ENCODE results near the gene GALNT13.

Gene GALNT13

GRCh38 chr2:154189953-154190352 lies 318.2 kb downstream of the GALNT13 start:
- no peak overlapping the region for H3K4me3 Mint-ChIP-seq
- intact Hi-C loops (cut with micrococcal nuclease), result no loop called here
- no peak overlapping the region for H3K27ac Mint-ChIP-seq
- no peaks in the 10 kb centered on the region for H3K4me1 Mint-ChIP-seq (ENCODE audit: low read depth)
- H3K9me3 Mint-ChIP-seq, result peaks cover 26% of the 10 kb centered on the region
- H3K27me3 Mint-ChIP-seq, result no peaks in the 10 kb centered on the region
- no peaks in the 10 kb centered on the region for H3K36me3 Mint-ChIP-seq (ENCODE audit: low read depth)

- H3K4me3 Mint-ChIP-seq, result no peak overlapping the region
- no peaks in the 10 kb centered on the region for H3K27me3 Mint-ChIP-seq
- H3K36me3 Mint-ChIP-seq (ENCODE audit: low read depth), result no peaks in the 10 kb centered on the region
- H3K27ac Mint-ChIP-seq, result no peak overlapping the region
- intact Hi-C loops (cut with micrococcal nuclease), result no loop called here
- peaks cover 11% of the 10 kb centered on the region for H3K9me3 Mint-ChIP-seq
- no peaks in the 10 kb centered on the region for H3K4me1 Mint-ChIP-seq (ENCODE audit: low read depth)
Measured at GRCh38 chr2:154193246-154193645, 321.5 kb downstream of the GALNT13 start.

GRCh38 chr2:154194909-154195643 lies 323.4 kb downstream of the GALNT13 start:
- Mint-ChIP-seq H3K36me3 (ENCODE audit: low read depth) (no peaks in the 10 kb centered on the region), H3K27me3 (no peaks in the 10 kb centered on the region), H3K4me1 (ENCODE audit: low read depth) (no peaks in the 10 kb centered on the region), H3K9me3 (peaks cover 11% of the 10 kb centered on the region), H3K4me3 (no peak overlapping the region), H3K27ac (no peak overlapping the region)
- intact Hi-C loops (cut with micrococcal nuclease), result no loop called here

- no peaks in the 10 kb centered on the region for H3K27me3 Mint-ChIP-seq
- H3K9me3 Mint-ChIP-seq, result peaks cover 11% of the 10 kb centered on the region
- H3K4me1 Mint-ChIP-seq (ENCODE audit: low read depth), result no peaks in the 10 kb centered on the region
- no peak overlapping the region for H3K27ac Mint-ChIP-seq
- no peak overlapping the region for H3K4me3 Mint-ChIP-seq
- intact Hi-C loops (cut with micrococcal nuclease), result no loop called here
- H3K36me3 Mint-ChIP-seq (ENCODE audit: low read depth), result no peaks in the 10 kb centered on the region
Measured at GRCh38 chr2:154195644-154196195, 324.0 kb downstream of the GALNT13 start.

GRCh38 chr2:154198866-154199265 lies 327.1 kb downstream of the GALNT13 start:
- intact Hi-C loops (cut with micrococcal nuclease), result no loop called here
- no peaks in the 10 kb centered on the region for H3K36me3 Mint-ChIP-seq (ENCODE audit: low read depth)
- no peaks in the 10 kb centered on the region for H3K27me3 Mint-ChIP-seq
- no peak overlapping the region for H3K27ac Mint-ChIP-seq
- no peaks in the 10 kb centered on the region for H3K4me1 Mint-ChIP-seq (ENCODE audit: low read depth)
- H3K4me3 Mint-ChIP-seq, result no peak overlapping the region
- no peaks in the 10 kb centered on the region for H3K9me3 Mint-ChIP-seq

GRCh38 chr2:154203206-154203605 lies 331.5 kb downstream of the GALNT13 start:
- no peaks in the 10 kb centered on the region for H3K27me3 Mint-ChIP-seq
- H3K27ac Mint-ChIP-seq, result no peak overlapping the region
- intact Hi-C loops (cut with micrococcal nuclease), result no loop called here
- no peaks in the 10 kb centered on the region for H3K4me1 Mint-ChIP-seq (ENCODE audit: low read depth)
- no peak overlapping the region for H3K4me3 Mint-ChIP-seq
- no peaks in the 10 kb centered on the region for H3K36me3 Mint-ChIP-seq (ENCODE audit: low read depth)
- no peaks in the 10 kb centered on the region for H3K9me3 Mint-ChIP-seq

- no peaks in the 10 kb centered on the region for H3K4me1 Mint-ChIP-seq (ENCODE audit: low read depth)
- H3K36me3 Mint-ChIP-seq (ENCODE audit: low read depth), result no peaks in the 10 kb centered on the region
- H3K9me3 Mint-ChIP-seq, result no peaks in the 10 kb centered on the region
- no peak overlapping the region for H3K4me3 Mint-ChIP-seq
- H3K27ac Mint-ChIP-seq, result no peak overlapping the region
- no peaks in the 10 kb centered on the region for H3K27me3 Mint-ChIP-seq
- intact Hi-C loops (cut with micrococcal nuclease), result no loop called here
Measured at GRCh38 chr2:154203902-154204301, 332.2 kb downstream of the GALNT13 start.

GRCh38 chr2:154207288-154208047 lies 335.7 kb downstream of the GALNT13 start:
- H3K4me1 Mint-ChIP-seq (ENCODE audit: low read depth), result no peaks in the 10 kb centered on the region
- intact Hi-C loops (cut with micrococcal nuclease), result no loop called here
- H3K27ac Mint-ChIP-seq, result no peak overlapping the region
- H3K36me3 Mint-ChIP-seq (ENCODE audit: low read depth), result no peaks in the 10 kb centered on the region
- no peaks in the 10 kb centered on the region for H3K27me3 Mint-ChIP-seq
- peaks cover 12% of the 10 kb centered on the region for H3K9me3 Mint-ChIP-seq
- no peak overlapping the region for H3K4me3 Mint-ChIP-seq

- intact Hi-C loops (cut with micrococcal nuclease), result no loop called here
- Mint-ChIP-seq H3K36me3 (ENCODE audit: low read depth) (no peaks in the 10 kb centered on the region), H3K9me3 (peaks cover 7% of the 10 kb centered on the region), H3K4me3 (no peak overlapping the region), H3K27ac (no peak overlapping the region), H3K4me1 (ENCODE audit: low read depth) (peaks cover 5% of the 10 kb centered on the region), H3K27me3 (no peaks in the 10 kb centered on the region)
Measured at GRCh38 chr2:154223726-154224125, 352.0 kb downstream of the GALNT13 start.

GRCh38 chr2:154226931-154227330 lies 355.2 kb downstream of the GALNT13 start:
- H3K9me3 Mint-ChIP-seq, result peaks cover 9% of the 10 kb centered on the region
- peaks cover 6% of the 10 kb centered on the region for H3K4me1 Mint-ChIP-seq (ENCODE audit: low read depth)
- H3K27ac Mint-ChIP-seq, result no peak overlapping the region
- H3K4me3 Mint-ChIP-seq, result no peak overlapping the region
- no peaks in the 10 kb centered on the region for H3K27me3 Mint-ChIP-seq
- no peaks in the 10 kb centered on the region for H3K36me3 Mint-ChIP-seq (ENCODE audit: low read depth)
- intact Hi-C loops (cut with micrococcal nuclease), result no loop called here

GRCh38 chr2:154228566-154229280 lies 357.0 kb downstream of the GALNT13 start:
- Mint-ChIP-seq H3K36me3 (ENCODE audit: low read depth) (no peaks in the 10 kb centered on the region), H3K27me3 (no peaks in the 10 kb centered on the region), H3K9me3 (peaks cover 9% of the 10 kb centered on the region), H3K4me3 (no peak overlapping the region), H3K27ac (no peak overlapping the region), H3K4me1 (ENCODE audit: low read depth) (peaks cover 6% of the 10 kb centered on the region)
- intact Hi-C loops (cut with micrococcal nuclease), result no loop called here

GRCh38 chr2:154229966-154230365 lies 358.2 kb downstream of the GALNT13 start:
- Mint-ChIP-seq H3K4me1 (ENCODE audit: low read depth) (peaks cover 6% of the 10 kb centered on the region), H3K27ac (no peak overlapping the region), H3K9me3 (peaks cover 9% of the 10 kb centered on the region), H3K27me3 (no peaks in the 10 kb centered on the region), H3K36me3 (ENCODE audit: low read depth) (no peaks in the 10 kb centered on the region), H3K4me3 (no peak overlapping the region)
- intact Hi-C loops (cut with micrococcal nuclease), result no loop called here

- intact Hi-C loops (cut with micrococcal nuclease), result no loop called here
- H3K27me3 Mint-ChIP-seq, result no peaks in the 10 kb centered on the region
- H3K4me1 Mint-ChIP-seq (ENCODE audit: low read depth), result peaks cover 6% of the 10 kb centered on the region
- H3K9me3 Mint-ChIP-seq, result peaks cover 9% of the 10 kb centered on the region
- no peak overlapping the region for H3K4me3 Mint-ChIP-seq
- no peak overlapping the region for H3K27ac Mint-ChIP-seq
- no peaks in the 10 kb centered on the region for H3K36me3 Mint-ChIP-seq (ENCODE audit: low read depth)
Measured at GRCh38 chr2:154231021-154231420, 359.3 kb downstream of the GALNT13 start.

GRCh38 chr2:154233231-154233630 lies 361.5 kb downstream of the GALNT13 start:
- no peak overlapping the region for H3K27ac Mint-ChIP-seq
- no peaks in the 10 kb centered on the region for H3K36me3 Mint-ChIP-seq (ENCODE audit: low read depth)
- H3K27me3 Mint-ChIP-seq, result no peaks in the 10 kb centered on the region
- intact Hi-C loops (cut with micrococcal nuclease), result no loop called here
- peaks cover 6% of the 10 kb centered on the region for H3K4me1 Mint-ChIP-seq (ENCODE audit: low read depth)
- peaks cover 7% of the 10 kb centered on the region for H3K9me3 Mint-ChIP-seq
- no peak overlapping the region for H3K4me3 Mint-ChIP-seq

Measured in dendritic cell treated with granulocyte-macrophage colony-stimulating factor and Interleukin-4, amounts not matched to agents 40 ng/mL and 50 ng/mL, for 4 days (primary cell).